HCT116 (cell line): ENCODE results near the gene ACP2. TPM values are rescaled to one million over a fixed set of nuclear protein-coding genes. Genes with fewer than 3 reads are reported as not detected.

Experiments
- ATAC-seq: fragments of 200-7000 bp; cut with Tn5 transposase; 2 replicates; pipeline ENCODE4 v1.9.1; 2020; ENCODE audit warnings: mild to moderate bottlenecking, moderate library complexity
- BruUV-seq: library from RNA; stranded (reverse); fragments of 400-500 nt; replicated peaks from 2 replicates; lab custom pipeline; 2021; lab: Mats Ljungman, UMichigan
- CTCF ChIA-PET: fragments of 300-600 bp; sonication (Branson Sonifier 250); formaldehyde crosslinking; loops from one replicate; lab custom pipeline; 2021; ENCODE audit warnings: antibody characterized with exemption; lab: Charles Lee
- POLR2A ChIA-PET: fragments of 300-600, 350-600 bp; sonication (Branson Sonifier 250); formaldehyde crosslinking; loops from one replicate; lab custom pipeline; 2021; ENCODE audit warnings: antibody characterized with exemption; lab: Charles Lee
- RAD21 ChIA-PET, 2 experiments: fragments of 300-600 bp; sonication (Branson Sonifier 250); formaldehyde crosslinking; loops; one replicate each; lab custom pipeline; 2023; ENCODE audit warnings: low total read pairs in 2 of 2; ENCODE audit not compliant: uncharacterized antibody in 2 of 2, unreplicated experiment in 2 of 2, low non-redundant PET in 1 of 2; lab: Charles Lee
- DNase-seq: peaks from one replicate; pipeline ENCODE4 v3.0.0-alpha.2; 2010; ENCODE audit warnings: low read depth, low spot score
- H2AFZ ChIP-seq: fragments of 200-600 bp; shearing (Covaris generic), sonication (generic); 2 replicates; pipeline ENCODE4 v1.6.1; 2017; ENCODE audit warnings: low read depth, mixed run types, mixed read lengths, antibody characterized with exemption, low read length; ENCODE audit not compliant: poor library complexity, severe bottlenecking
- H3K27ac ChIP-seq: 2 replicates; pipeline ENCODE4 v1.5.1; 2012; ENCODE audit warnings: low read depth, low read length
- H3K27me3 ChIP-seq: fragments of 200-600 bp; sonication (generic); 2 replicates; pipeline ENCODE4 v1.6.1; 2016; ENCODE audit warnings: mixed run types, low read length, mixed read lengths; ENCODE audit not compliant: insufficient read depth
- H3K36me3 ChIP-seq, 2 experiments: fragments of 200-500 bp in 1 of 2; fragments of 200-600 bp in 1 of 2; sonication (Bioruptor generic) in 1 of 2; sonication (generic) in 1 of 2; 2 replicates each; pipeline versions ENCODE4 v1.5.1 to v1.6.1; 2014 to 2016; ENCODE audit warnings: low read length in 2 of 2, inconsistent platforms in 1 of 2, mixed read lengths in 1 of 2, mixed run types in 1 of 2; ENCODE audit not compliant: insufficient read depth in 2 of 2, control insufficient read depth in 1 of 2
- H3K4me1 ChIP-seq, 2 experiments: fragments of 200-600 bp in 1 of 2; sonication (generic) in 1 of 2; 2 replicates each; pipeline versions ENCODE4 v1.5.1 to v1.6.1; 2012 to 2017; ENCODE audit warnings: low read length in 2 of 2, inconsistent platforms in 1 of 2, mild to moderate bottlenecking in 1 of 2, mixed read lengths in 1 of 2, mixed run types in 1 of 2, moderate library complexity in 1 of 2; ENCODE audit not compliant: insufficient read depth in 2 of 2, control insufficient read depth in 1 of 2
- H3K4me2 ChIP-seq: fragments of 200-600 bp; sonication (generic); 2 replicates; pipeline ENCODE4 v1.6.1; 2017; ENCODE audit warnings: mixed run types, low read length, mixed read lengths
- H3K4me3 ChIP-seq, 2 experiments: fragments of 200-600 bp in 1 of 2; sonication (generic) in 1 of 2; replicated peaks in 1 of 2; 2 replicates each; pipeline ENCODE4 v1.5.1; 2011 to 2016; ENCODE audit warnings: low read length in 2 of 2, control low read depth in 1 of 2, low read depth in 1 of 2, mild to moderate bottlenecking in 1 of 2, mixed read lengths in 1 of 2, mixed run types in 1 of 2
- H3K79me2 ChIP-seq: fragments of 200-600 bp; sonication (generic); 2 replicates; pipeline ENCODE4 v1.6.1; 2017; ENCODE audit warnings: mild to moderate bottlenecking, mixed run types, low read length, moderate library complexity, mixed read lengths; ENCODE audit not compliant: insufficient read depth
- H3K9ac ChIP-seq: fragments of 200-600 bp; sonication (generic); 2 replicates; pipeline ENCODE4 v1.6.1; 2016; ENCODE audit warnings: low read length, mixed read lengths
- H3K9me2 ChIP-seq: fragments of 200-600 bp; sonication (generic), shearing (Covaris generic); 2 replicates; pipeline ENCODE4 v1.6.1; 2017; ENCODE audit warnings: mixed run types, mild to moderate bottlenecking, moderate library complexity; ENCODE audit not compliant: insufficient read depth
- H3K9me3 ChIP-seq, 2 experiments: fragments of 200-500 bp in 1 of 2; fragments of 200-600 bp in 1 of 2; sonication (Bioruptor generic) in 1 of 2; sonication (generic) in 1 of 2; 2 replicates each; pipeline ENCODE4 v1.6.1; 2014 to 2017; ENCODE audit warnings: low read length in 2 of 2, mixed read lengths in 2 of 2, inconsistent platforms in 1 of 2, low read depth in 1 of 2, mild to moderate bottlenecking in 1 of 2, mixed run types in 1 of 2, moderate library complexity in 1 of 2; ENCODE audit not compliant: control insufficient read depth in 1 of 2, insufficient read depth in 1 of 2
- H4K20me1 ChIP-seq: fragments of 200-600 bp; sonication (generic), shearing (Covaris generic); 2 replicates; pipeline ENCODE4 v1.6.1; 2017; ENCODE audit warnings: mixed run types, mild to moderate bottlenecking, moderate library complexity; ENCODE audit not compliant: insufficient read depth
- CEBPB ChIP-seq: IDR thresholded peaks from 2 replicates; pipeline ENCODE4 v1.6.1; 2012; ENCODE audit warnings: low read depth
- EGR1 ChIP-seq: IDR thresholded peaks from 2 replicates; pipeline ENCODE4 v1.6.1; 2012; ENCODE audit warnings: low read depth
- EZH2 ChIP-seq: fragments of 200-600 bp; sonication (generic); IDR thresholded peaks from 2 replicates; pipeline ENCODE4 v1.6.1; 2017; ENCODE audit warnings: antibody characterized with exemption, mixed run types
- EZH2phosphoT487 ChIP-seq: fragments of 200-600 bp; IDR thresholded peaks from 2 replicates; pipeline ENCODE4 v1.6.1; 2018; ENCODE audit warnings: antibody characterized with exemption, borderline replicate concordance
- FOSL1 ChIP-seq: IDR thresholded peaks from 2 replicates; pipeline ENCODE4 v1.6.1; 2012; ENCODE audit warnings: low read depth
- JUND ChIP-seq: IDR thresholded peaks from 2 replicates; pipeline ENCODE4 v1.6.1; 2012
- POLR2A ChIP-seq: IDR thresholded peaks from 2 replicates; pipeline ENCODE4 v1.7.0; 2011; ENCODE audit warnings: borderline replicate concordance; ENCODE audit not compliant: insufficient read depth, insufficient read length; ENCODE audit errors: extremely low read depth
- POLR2AphosphoS5 ChIP-seq: IDR thresholded peaks from 2 replicates; pipeline ENCODE4 v1.6.1; 2011; ENCODE audit warnings: mild to moderate bottlenecking, low read depth, low read length, moderate library complexity
- SIN3A ChIP-seq: IDR thresholded peaks from 2 replicates; pipeline ENCODE4 v1.6.1; 2012; ENCODE audit warnings: low read depth
- SP1 ChIP-seq: IDR thresholded peaks from 2 replicates; pipeline ENCODE4 v1.6.1; 2012; ENCODE audit warnings: low read depth
- TCF7L2 ChIP-seq: IDR thresholded peaks from 2 replicates; pipeline ENCODE4 v1.7.0; 2011; ENCODE audit warnings: borderline replicate concordance, inconsistent platforms; ENCODE audit not compliant: insufficient read depth, insufficient read length; ENCODE audit errors: extremely low read depth
- YY1 ChIP-seq: IDR thresholded peaks from 2 replicates; pipeline ENCODE4 v1.6.1; 2011; ENCODE audit warnings: low read length, low read depth, moderate library complexity, mild to moderate bottlenecking; ENCODE audit not compliant: insufficient replicate concordance; ENCODE audit errors: extremely low read depth
- ZFX ChIP-seq: fragments of 450-650 bp; IDR thresholded peaks from 2 replicates; pipeline ENCODE4 v1.6.1; 2017
- intact Hi-C: fragments of 100-400 bp; cut with micrococcal nuclease; formaldehyde crosslinking; loops from 2 replicates; pipeline ENCODE4 v1.10.0; 2022
- total RNA-seq: library from RNA; stranded (reverse); gene quantifications from one replicate; pipeline ENCODE4 v1.2.1, GENCODE V29; 2021; ENCODE audit not compliant: unreplicated experiment
- TF ChIP-seq, protein P1 (sequence below): IDR thresholded peaks from 2 replicates; pipeline ENCODE4 v1.6.1; 2012
- TF ChIP-seq, protein P2 (sequence below), 3 experiments: fragments of 200-600 bp in 1 of 3; sonication (generic) in 1 of 3; IDR thresholded peaks in 2 of 3; conservative IDR thresholded peaks in 1 of 3; 2 replicates each; pipeline ENCODE4 v1.5.1; 2012 to 2017; ENCODE audit warnings: low read depth in 2 of 3, low read length in 2 of 3, antibody characterized with exemption in 1 of 3, borderline replicate concordance in 1 of 3, control low read depth in 1 of 3, mild to moderate bottlenecking in 1 of 3, mixed read lengths in 1 of 3, mixed run types in 1 of 3, moderate library complexity in 1 of 3; ENCODE audit not compliant: insufficient read depth in 1 of 3
- TF ChIP-seq, protein P3 (sequence below): IDR thresholded peaks from 2 replicates; pipeline ENCODE4 v1.6.1; 2012

ACP2 gene
- total RNA-seq, 1 experiment from 2014 or later = 21.5 TPM

DNA sequence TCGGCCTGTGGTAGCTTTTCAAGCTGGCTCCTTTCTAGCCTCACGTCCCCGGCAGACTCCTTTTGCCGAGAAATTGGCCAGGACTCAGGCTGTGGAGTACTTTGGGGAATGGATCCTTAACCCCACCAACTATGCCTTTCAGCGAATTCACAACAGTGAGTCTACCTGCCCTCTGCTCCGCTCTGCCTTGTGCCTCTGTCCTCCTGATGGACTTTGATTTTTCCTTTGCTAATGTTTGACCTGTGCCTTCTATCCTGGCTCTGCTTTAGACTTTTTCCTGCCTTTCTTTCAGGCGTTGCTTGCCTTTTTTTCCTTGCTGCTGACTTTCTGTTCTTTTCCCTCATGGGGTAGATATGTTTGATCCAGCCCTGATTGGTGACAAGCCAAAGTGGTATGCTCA lies 33.8 kb upstream of the ACP2 start:
- no peak for DNase-seq
- ChIA-PET RAD21 (no interaction called here), POLR2A (no interaction called here), CTCF (no interaction called here)
- H3K4me2 ChIP-seq = no peak overlapping the region
- intact Hi-C loops = no loop called here
- H3K27ac ChIP-seq = no peak overlapping the region
- peaks cover 54 to 66% of the 10 kb centered on the region in 2 experiments for H3K36me3 ChIP-seq
- H3K79me2 ChIP-seq = no peaks in the 10 kb centered on the region
- H3K9ac ChIP-seq = no peak overlapping the region
- H3K4me1 ChIP-seq = no peaks in the 10 kb centered on the region
- BruUV-seq = no TSS peak
- no peaks in the 10 kb centered on the region for H3K9me3 ChIP-seq
- no peak overlapping the region for H3K4me3 ChIP-seq
- no peak overlapping the region for H2AFZ ChIP-seq
- no peaks in the 10 kb centered on the region for H4K20me1 ChIP-seq
- H3K9me2 ChIP-seq = no peaks in the 10 kb centered on the region
- no peaks in the 10 kb centered on the region for H3K27me3 ChIP-seq
- no peak for ATAC-seq
- no peak for TF ChIP-seq SIN3A
- TF ChIP-seq, protein P1, sequence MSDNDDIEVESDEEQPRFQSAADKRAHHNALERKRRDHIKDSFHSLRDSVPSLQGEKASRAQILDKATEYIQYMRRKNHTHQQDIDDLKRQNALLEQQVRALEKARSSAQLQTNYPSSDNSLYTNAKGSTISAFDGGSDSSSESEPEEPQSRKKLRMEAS = no peak

DNA sequence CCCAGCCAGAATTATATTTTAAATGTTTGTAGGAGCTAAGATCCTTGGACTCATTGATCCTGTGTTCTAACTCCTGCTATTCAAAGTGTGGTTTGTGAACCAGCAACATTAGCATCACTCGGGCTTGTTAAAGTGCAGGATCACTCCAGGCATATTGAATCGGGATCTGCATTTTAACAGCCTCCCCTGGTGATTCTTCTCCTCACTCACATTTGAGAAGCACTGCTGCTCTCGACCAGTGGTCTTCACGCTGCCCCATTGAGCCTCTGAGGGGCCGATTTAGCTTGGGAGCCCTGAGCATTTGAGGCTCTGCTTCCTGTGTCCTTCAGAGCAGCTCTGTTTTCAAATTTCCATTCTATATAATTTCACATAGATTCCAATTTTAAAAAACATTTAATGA lies 32.2 kb upstream of the ACP2 start:
- Histone ChIP-seq H3K9me3 (no peaks in the 10 kb centered on the region), H3K27me3 (no peaks in the 10 kb centered on the region), H3K79me2 (no peaks in the 10 kb centered on the region), H3K9me2 (no peaks in the 10 kb centered on the region), H3K4me1 (no peaks in the 10 kb centered on the region), H3K27ac (no peak overlapping the region), H3K4me3 (no peak overlapping the region), H3K36me3 (peaks cover 60 to 74% of the 10 kb centered on the region in 2 experiments), H3K9ac (no peak overlapping the region), H4K20me1 (no peaks in the 10 kb centered on the region), H3K4me2 (no peak overlapping the region), H2AFZ (no peak overlapping the region)
- intact Hi-C loops = no loop called here
- RAD21 ChIA-PET = no interaction called here
- no TSS peak for BruUV-seq
- POLR2A ChIA-PET = interaction anchor here (0.8 kb wide), 1 partner anchor 9 kb away, joined by 3 read pairs; no protein-coding TSS in a partner anchor
- DNase-seq (no peak), ATAC-seq (no peak)
- CTCF ChIA-PET = no interaction called here
- TF ChIP-seq EZH2phosphoT487 (no peak), CEBPB (no peak), SIN3A (no peak), SP1 (no peak), ZFX (no peak), FOSL1 (no peak), POLR2A (no peak), EZH2 (no peak), YY1 (no peak), POLR2AphosphoS5 (no peak), JUND (no peak), TCF7L2 (no peak), EGR1 (no peak)
- TF ChIP-seq, protein P1 = no peak
- TF ChIP-seq, protein P2, sequence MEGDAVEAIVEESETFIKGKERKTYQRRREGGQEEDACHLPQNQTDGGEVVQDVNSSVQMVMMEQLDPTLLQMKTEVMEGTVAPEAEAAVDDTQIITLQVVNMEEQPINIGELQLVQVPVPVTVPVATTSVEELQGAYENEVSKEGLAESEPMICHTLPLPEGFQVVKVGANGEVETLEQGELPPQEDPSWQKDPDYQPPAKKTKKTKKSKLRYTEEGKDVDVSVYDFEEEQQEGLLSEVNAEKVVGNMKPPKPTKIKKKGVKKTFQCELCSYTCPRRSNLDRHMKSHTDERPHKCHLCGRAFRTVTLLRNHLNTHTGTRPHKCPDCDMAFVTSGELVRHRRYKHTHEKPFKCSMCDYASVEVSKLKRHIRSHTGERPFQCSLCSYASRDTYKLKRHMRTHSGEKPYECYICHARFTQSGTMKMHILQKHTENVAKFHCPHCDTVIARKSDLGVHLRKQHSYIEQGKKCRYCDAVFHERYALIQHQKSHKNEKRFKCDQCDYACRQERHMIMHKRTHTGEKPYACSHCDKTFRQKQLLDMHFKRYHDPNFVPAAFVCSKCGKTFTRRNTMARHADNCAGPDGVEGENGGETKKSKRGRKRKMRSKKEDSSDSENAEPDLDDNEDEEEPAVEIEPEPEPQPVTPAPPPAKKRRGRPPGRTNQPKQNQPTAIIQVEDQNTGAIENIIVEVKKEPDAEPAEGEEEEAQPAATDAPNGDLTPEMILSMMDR (IDR thresholded peaks at IDR 0.05 in 2 of 3, conservative IDR thresholded peaks at IDR 0.05 in 1 of 3; ENCODE audit: borderline replicate concordance in 1 of 3, insufficient read depth in 1 of 3, low read depth in 2 of 3, low read length in 2 of 3) = no peak
- TF ChIP-seq, protein P3, sequence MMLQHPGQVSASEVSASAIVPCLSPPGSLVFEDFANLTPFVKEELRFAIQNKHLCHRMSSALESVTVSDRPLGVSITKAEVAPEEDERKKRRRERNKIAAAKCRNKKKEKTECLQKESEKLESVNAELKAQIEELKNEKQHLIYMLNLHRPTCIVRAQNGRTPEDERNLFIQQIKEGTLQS = no peak
